Choroid plexus epithelial cell (primary cell): ENCODE measurements around the gene ADAMTS8.

ENCODE experiments used
- DNase-seq: peaks from one replicate; pipeline ENCODE4 v3.0.0-alpha.2; 2010; ENCODE audit warnings: low read depth
- H3K4me3 ChIP-seq: 2 replicates; pipeline ENCODE4 v1.5.1; 2011; ENCODE audit warnings: low read depth, mild to moderate bottlenecking, control low read depth, low read length, moderate library complexity
- TF ChIP-seq, protein P1 (sequence below): conservative IDR thresholded peaks from 2 replicates; pipeline ENCODE4 v1.5.1; 2011; ENCODE audit warnings: low read depth, mild to moderate bottlenecking, control low read depth, inconsistent platforms, low read length, moderate library complexity

The ADAMTS8 gene

DNA sequence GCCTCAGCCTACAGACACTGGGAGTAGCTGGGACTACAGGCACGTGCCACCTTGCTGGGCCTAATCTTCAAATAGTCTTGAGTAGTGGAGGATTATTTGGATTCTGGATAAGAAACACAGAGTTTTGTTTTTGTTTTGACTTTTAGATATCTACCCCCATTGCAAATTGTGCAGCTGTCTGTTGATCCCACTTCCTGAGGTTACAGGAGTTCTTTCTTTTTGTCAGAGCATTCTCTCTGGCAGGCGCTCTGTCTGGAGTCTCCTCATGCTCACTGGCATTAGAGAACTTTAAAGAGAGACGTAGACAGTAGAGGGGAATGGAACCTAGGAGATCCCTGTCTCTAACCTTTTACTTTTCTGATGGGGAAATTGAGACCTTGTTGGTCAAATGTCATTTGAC lies 7.8 kb upstream of the ADAMTS8 start:
- H3K4me3 ChIP-seq = no peak overlapping the region
- DNase-seq = no peak
- TF ChIP-seq, protein P1, sequence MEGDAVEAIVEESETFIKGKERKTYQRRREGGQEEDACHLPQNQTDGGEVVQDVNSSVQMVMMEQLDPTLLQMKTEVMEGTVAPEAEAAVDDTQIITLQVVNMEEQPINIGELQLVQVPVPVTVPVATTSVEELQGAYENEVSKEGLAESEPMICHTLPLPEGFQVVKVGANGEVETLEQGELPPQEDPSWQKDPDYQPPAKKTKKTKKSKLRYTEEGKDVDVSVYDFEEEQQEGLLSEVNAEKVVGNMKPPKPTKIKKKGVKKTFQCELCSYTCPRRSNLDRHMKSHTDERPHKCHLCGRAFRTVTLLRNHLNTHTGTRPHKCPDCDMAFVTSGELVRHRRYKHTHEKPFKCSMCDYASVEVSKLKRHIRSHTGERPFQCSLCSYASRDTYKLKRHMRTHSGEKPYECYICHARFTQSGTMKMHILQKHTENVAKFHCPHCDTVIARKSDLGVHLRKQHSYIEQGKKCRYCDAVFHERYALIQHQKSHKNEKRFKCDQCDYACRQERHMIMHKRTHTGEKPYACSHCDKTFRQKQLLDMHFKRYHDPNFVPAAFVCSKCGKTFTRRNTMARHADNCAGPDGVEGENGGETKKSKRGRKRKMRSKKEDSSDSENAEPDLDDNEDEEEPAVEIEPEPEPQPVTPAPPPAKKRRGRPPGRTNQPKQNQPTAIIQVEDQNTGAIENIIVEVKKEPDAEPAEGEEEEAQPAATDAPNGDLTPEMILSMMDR = no peak

DNA sequence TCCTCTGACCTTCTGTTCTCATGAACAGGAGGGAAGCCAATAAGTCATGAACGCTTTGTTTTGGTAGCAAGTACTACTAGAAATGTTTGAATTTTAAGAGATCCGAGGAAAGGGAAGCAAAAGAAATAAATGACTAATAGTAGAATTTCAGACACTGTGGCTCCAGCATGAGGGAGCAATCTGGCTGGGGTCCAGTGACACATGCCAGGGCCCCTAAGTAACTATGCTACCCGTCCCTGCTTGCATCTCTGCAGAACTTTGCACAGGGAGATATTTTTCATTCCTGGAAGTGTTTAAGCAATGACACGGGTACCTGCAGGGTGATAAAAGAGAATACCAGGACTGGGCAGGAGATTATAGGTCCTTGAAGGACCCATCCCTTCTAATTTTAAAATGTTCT lies 7.3 kb upstream of the ADAMTS8 start:
- TF ChIP-seq, protein P1 = no peak
- no peak for DNase-seq
- H3K4me3 ChIP-seq = no peak overlapping the region

DNA sequence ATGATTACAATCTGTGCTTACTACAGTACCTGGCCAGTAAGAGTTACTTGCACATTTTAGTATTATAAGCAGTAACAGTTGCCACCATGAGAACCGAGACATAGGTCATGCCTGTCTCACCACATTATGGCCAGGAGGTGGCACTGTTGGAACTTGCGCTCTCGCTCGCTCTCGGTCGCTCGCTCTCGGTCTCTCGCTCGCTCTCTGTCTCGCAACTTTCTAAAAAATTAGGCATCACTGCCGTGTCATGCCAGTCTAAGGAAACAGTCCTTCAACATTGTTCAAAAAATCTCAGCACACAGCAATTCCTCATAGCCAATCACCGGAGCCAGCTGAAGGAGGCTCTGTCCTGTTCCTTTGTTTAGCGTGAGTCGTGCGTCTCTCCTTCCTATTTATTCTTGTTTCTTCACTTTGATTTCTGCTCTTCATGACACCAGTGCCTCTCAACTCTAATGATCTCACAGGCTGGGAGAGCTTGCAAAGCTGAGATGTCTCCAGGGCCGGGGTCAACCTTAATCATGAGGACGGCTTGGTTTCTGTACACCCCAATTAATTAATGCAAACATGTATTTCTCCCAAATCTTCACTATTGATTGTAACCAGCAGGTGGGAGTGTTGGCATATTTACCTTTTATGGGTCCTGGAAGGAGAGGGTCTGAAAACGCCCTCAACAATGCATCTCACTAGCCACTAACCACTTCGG lies 6.3 kb upstream of the ADAMTS8 start:
- TF ChIP-seq, protein P1 = peak; percentile 93
- peak; percentile 87 for DNase-seq
- peak overlapping the region; percentile 59 for H3K4me3 ChIP-seq

DNA sequence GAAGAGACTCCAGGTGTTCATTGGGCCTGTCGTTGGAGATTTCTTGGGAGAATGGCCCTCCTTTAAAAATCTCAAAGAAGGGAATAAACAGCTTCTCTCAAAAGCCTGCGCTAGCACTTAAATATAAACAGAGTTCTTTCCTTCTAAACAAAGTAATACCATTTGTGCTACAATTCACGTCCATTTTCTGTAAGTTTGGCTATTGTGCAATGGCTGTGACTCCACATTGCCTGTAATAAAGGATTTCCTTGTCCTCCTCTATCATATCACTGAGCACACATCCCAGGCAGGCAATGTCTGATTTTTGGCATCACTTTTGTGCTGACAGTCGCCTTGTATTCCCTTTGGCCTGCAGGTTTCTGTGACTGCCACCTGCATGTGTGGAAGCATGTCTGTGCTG lies 4.9 kb upstream of the ADAMTS8 start:
- no peak overlapping the region for H3K4me3 ChIP-seq
- no peak for DNase-seq
- TF ChIP-seq, protein P1 = no peak

DNA sequence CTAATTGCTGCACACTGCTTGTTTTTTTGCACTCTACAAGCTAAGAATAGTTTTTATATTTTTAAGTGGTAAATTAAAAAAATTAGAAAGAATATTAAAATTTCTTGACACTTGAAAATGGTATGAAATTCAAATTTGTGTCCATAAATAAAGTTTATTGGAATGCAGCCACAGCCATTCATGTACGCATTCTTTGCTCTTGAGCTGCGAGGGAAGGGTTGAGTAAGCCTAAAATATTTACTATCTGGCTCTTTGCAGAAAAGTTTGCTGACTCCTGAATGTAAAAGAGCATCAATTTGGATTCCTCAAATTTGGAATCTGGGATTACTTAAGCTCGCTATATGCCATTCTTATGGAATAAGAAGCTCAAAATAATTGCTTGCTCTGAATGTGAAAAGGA lies 3.4 kb upstream of the ADAMTS8 start:
- TF ChIP-seq, protein P1 = no peak
- peak; percentile 48 for DNase-seq
- H3K4me3 ChIP-seq = no peak overlapping the region

DNA sequence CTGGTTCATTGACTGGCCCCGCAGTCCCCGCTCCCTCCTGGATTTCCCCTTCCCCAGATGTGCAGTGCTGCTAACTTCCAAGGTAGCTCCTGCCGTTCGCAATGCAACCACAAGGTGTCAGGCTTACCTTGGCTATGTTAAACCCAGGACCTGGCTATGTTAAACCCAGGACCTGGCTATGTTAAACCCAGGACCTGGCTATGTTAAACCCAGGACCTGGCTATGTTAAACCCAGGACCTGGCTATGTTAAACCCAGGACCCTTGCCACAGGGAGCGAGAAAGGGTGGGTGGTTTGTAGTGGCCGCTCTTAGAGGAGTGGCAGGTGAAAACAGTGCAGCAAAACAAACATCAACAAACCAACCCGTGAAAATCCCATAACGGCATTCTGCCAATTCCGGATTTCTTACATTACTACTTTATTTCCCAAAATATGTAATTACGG lies 2.9 kb upstream of the ADAMTS8 start:
- TF ChIP-seq, protein P1 = peak; percentile 82
- H3K4me3 ChIP-seq = no peak overlapping the region

DNA sequence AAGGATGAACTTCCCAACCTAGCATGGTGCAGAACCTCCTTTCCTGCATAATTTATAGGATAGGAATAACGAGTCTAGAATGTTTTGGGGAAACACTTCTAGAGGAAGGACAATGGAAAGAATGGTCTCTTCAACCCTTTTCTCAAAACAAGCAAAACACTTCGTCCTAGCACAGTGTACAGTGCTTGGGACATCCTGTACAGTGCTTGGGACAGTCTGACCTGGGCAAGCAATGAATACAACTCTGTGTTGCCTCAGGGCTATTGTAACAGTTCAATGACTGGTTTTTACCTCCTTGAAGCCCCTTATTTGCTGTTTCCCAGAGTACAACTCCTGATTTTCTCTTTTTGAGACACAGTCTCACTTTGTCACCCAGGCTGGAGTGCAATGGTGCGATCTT lies 1.6 kb upstream of the ADAMTS8 start:
- no peak for DNase-seq
- TF ChIP-seq, protein P1 = no peak

More for the DNA sequence above, 2.9 kb upstream of the ADAMTS8 start:
- peak; percentile 82 for DNase-seq

More for the DNA sequence above, 1.6 kb upstream of the ADAMTS8 start:
- no peak overlapping the region for H3K4me3 ChIP-seq
